HG03460 (cell line): ENCODE data around the gene UFC1.
A peak's percentile ranks its signal among the peaks of the same experiment; 100 is the strongest.
"Not testable (repeated sequence)": the region's sequence is repeated elsewhere in the genome, so short reads cannot be mapped to it uniquely, and the experiment has no call there.

Source experiments
- ATAC-seq: cut with Tn5 transposase; IDR thresholded peaks from one replicate; pipeline ENCODE4 v1.9.1; 2021; ENCODE audit not compliant: unreplicated experiment

UFC1 gene

GRCh38 chr1:161153682-161154337 lies at the start of gene UFC1:
TSS of gene UFC1 (plus strand) at chr1:161153978. CDS start at chr1:161153998, 20 bp downstream.
- ATAC-seq: peak; percentile 83

- ATAC-seq: no peak
Observed at GRCh38 chr1:161106431-161106830, 47.3 kb upstream of the UFC1 start.

GRCh38 chr1:161111117-161111516 lies 42.7 kb upstream of the UFC1 start:
- ATAC-seq: no peak

GRCh38 chr1:161111527-161111926 lies 42.3 kb upstream of the UFC1 start:
- no peak for ATAC-seq

GRCh38 chr1:161113915-161114314 lies 39.9 kb upstream of the UFC1 start:
- no peak for ATAC-seq

DNA sequence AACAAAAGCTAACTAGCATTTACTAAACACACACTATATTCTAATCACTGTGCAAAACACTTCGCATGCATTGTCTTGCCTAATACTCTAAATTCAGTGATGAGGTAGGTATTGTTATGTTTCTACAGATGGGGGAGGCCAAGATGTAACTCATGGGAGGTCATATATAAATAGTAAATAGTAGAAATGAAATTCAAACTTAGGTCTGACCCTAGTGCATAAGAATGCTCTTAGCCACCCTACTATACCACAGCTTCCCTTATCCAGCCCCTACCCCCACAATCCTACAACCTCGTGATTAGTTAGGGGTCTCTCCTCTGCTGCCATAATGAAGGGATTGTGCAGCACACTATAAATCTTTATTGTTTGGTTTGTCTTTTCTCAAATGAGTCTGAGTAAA lies 39.2 kb upstream of the UFC1 start:
- ATAC-seq: no peak

GRCh38 chr1:161115132-161115711 lies 38.6 kb upstream of the UFC1 start:
- ATAC-seq: no peak

DNA sequence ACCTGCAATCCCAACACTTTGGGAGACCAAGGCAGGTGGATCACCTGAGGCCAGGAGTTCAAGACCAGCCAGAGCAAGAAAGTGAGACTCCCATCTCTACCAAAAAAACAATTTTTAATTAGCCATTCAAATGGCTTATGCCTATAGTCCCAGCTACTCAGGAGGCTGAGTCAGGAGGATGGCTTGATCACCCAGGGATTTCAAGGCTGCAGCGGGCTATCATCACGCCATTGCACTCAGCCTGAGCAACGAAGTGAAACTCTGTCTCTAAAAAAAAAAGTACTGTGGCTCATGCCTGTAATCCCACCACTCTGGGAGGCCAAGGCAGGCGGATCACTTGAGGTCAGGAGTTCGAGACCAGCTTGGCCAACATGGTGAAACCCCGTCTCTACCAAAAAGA lies 37.8 kb upstream of the UFC1 start:
- ATAC-seq: not testable (repeated sequence)

DNA sequence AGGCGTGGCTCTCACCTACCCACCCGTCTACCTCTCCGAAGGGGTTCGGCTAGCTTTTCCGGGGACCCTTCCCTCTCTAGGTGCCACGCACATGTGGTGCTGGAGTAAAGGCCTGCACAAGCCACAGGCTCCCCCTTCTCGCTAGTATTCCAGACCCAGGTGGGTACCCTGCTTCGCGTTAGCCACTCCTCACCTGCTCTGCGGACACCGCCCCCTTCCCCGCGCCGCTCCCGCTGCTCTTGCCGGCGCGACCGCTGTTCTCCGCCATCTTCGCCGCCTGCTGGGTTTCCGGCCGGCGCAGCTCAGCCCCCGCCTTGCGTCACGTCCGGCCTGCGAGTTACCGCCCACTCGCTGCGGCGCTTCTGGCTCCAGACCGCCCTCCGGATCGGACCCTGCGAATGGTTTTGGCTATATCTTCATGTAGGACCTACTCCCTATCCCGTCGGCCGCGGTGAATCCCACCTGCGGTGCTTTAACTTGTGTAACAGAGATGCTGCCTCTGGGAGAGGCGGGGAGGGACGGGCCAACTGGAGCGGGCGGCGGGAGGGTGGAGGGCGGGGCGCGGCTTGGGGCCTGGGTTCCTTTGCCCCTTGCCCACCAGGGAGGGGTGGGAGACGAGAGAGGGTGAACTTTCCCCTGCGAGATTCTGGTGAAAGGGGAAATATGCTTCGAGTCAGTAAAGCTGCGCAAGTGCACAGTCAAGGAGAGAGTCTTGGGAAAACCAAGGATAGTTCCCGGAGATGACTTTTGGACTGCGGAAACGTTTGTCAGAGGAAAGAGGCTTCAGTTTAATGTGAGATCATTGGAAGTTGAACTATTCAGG lies 35.8 kb upstream of the UFC1 start, which contains the start of the genes NIT1 and PFDN2:
NIT1 (plus strand) TSS at position 347 of the 823 bp plus-strand sequence; CDS start at position 419, 72 bp downstream.
PFDN2 (minus strand) TSS at position 279 of the 823 bp plus-strand sequence; CDS start at position 268, 11 bp downstream.
- peak; percentile 87 for ATAC-seq

- ATAC-seq: peak; percentile 47
Observed at GRCh38 chr1:161119092-161119903, 34.5 kb upstream of the UFC1 start.

- ATAC-seq: no peak
Observed at GRCh38 chr1:161121042-161121650, 32.6 kb upstream of the UFC1 start.

GRCh38 chr1:161121834-161122233 lies 31.9 kb upstream of the UFC1 start:
- no peak for ATAC-seq

DNA sequence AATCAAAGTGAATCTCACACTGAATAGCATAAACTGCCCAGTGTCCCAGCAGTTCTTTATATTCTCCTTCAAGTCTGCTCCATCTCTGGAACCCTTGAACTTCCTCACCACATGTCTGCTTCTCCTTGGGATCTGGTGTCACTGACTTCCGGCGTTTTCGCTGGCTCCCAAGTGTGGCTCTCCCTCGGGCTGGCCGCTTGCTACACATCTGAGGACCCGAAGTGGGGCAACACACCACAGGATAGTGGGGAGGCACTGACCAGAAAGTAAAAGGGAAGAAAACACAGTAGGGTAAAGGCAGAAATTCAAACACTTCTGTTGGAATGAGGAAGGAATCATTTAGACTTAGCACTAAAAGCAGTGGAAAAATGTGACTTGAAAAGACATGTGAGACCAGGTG lies 30.8 kb upstream of the UFC1 start:
- no peak for ATAC-seq

DNA sequence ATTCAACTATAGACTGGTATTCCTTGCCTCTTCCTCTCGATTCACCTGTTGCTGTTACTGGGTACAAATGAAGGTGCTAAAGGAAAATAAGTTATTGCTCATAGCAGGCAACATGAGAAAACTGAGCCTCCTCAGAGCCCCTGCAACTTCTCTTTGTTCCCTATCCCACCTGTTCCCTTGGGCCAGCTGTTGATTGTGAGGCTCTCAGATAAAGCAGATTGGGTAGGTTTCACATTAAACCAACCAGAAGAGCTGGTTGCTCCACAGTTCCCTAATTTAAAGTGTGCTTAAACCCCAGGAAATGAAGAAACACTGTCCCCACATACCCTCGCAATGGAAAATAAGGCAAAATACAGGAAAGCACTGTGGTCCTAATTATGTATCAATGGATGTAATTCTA lies 26.1 kb upstream of the UFC1 start:
- no peak for ATAC-seq

GRCh38 chr1:161128591-161129420 lies 25.0 kb upstream of the UFC1 start:
- ATAC-seq: no peak

- ATAC-seq: no peak
Observed at GRCh38 chr1:161130266-161130665, 23.5 kb upstream of the UFC1 start.

GRCh38 chr1:161131523-161132409 lies 22.0 kb upstream of the UFC1 start:
- peak; percentile 5 for ATAC-seq

- ATAC-seq: peak; percentile 94
Observed at GRCh38 chr1:161132410-161133219, 21.2 kb upstream of the UFC1 start, which contains the start of gene DEDD. TSS of gene DEDD (minus strand) at chr1:161132667. CDS start at chr1:161124462, 8,205 bp downstream.
